ENCODE results near the gene HSPG2.
A peak's percentile ranks its signal among the peaks of the same experiment; 100 is the strongest.

DNA sequence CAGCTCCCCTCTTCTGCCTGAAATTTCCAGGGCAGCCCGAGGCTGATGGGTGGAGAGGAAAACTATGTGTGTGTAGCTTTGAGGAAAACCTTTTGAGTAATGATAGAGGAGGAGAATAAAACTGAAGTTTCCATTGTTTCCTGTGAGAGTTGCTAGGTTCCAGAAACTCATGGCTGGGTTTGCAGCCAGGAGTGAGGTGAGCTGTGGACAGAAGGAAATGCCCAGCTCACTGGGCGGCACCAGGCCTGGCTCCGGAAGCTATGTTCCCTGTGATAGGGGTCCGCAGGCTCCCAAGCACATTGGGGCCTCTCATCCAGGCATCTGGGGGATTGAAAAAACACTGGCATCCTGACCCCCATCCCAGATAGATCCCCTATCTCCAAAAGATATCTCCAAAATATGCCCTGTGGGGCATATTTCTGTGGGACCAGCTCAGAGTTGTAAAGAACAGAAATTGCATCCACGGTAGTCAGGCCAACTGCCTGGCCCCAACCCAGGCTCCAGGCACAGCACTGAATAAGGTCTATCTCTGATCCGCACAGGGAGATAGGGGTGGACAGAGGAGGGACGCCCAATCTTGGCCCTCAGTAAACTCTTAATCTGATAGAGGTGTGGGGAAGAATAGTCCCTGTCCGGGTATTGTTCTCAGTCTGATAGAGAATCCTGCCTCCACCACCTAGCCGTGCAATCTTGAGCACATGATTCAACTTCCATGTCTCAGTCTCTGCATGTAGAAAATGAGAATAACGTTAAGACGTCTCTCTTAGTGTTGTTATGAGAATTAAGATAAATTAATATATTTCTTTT is 1.8 kb upstream of the HSPG2 start:
- TF ChIP-seq POLR2A (IDR thresholded peaks at IDR 0.05) = peak in 1 of 2 donors; percentile 18
- TF ChIP-seq, protein P1, sequence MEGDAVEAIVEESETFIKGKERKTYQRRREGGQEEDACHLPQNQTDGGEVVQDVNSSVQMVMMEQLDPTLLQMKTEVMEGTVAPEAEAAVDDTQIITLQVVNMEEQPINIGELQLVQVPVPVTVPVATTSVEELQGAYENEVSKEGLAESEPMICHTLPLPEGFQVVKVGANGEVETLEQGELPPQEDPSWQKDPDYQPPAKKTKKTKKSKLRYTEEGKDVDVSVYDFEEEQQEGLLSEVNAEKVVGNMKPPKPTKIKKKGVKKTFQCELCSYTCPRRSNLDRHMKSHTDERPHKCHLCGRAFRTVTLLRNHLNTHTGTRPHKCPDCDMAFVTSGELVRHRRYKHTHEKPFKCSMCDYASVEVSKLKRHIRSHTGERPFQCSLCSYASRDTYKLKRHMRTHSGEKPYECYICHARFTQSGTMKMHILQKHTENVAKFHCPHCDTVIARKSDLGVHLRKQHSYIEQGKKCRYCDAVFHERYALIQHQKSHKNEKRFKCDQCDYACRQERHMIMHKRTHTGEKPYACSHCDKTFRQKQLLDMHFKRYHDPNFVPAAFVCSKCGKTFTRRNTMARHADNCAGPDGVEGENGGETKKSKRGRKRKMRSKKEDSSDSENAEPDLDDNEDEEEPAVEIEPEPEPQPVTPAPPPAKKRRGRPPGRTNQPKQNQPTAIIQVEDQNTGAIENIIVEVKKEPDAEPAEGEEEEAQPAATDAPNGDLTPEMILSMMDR (IDR thresholded peaks at IDR 0.05) = no peak

Data from gastroesophageal sphincter (tissue), 3 donors.